ENCODE data around the gene DYNLT5. TPM values are rescaled to one million over a fixed set of nuclear protein-coding genes. Genes with fewer than 3 reads are reported as not detected.
"Not testable (repeated sequence)": the region's sequence is repeated elsewhere in the genome, so short reads cannot be mapped to it uniquely, and the experiment has no call there.

Gene DYNLT5
- total RNA-seq, 1 experiment from 2014 or later = 0.42 TPM

GRCh38 chr1:66733348-66734017 is 18.8 kb upstream of the DYNLT5 start:
- DNase-seq = no peak
- no peaks in the 10 kb centered on the region for H3K27me3 ChIP-seq (ENCODE audit: control insufficient read depth, insufficient read depth, low read length)
- H3K4me3 ChIP-seq (ENCODE audit: insufficient read depth, low read depth, low read length) = no peak overlapping the region
- H3K36me3 ChIP-seq (replicated peaks; ENCODE audit: control insufficient read depth, insufficient read depth, low read length) = no peaks in the 10 kb centered on the region

- DNase-seq; H3K27me3 ChIP-seq (ENCODE audit: control insufficient read depth, insufficient read depth, low read length); H3K4me3 ChIP-seq (ENCODE audit: insufficient read depth, low read depth, low read length); H3K36me3 ChIP-seq (replicated peaks; ENCODE audit: control insufficient read depth, insufficient read depth, low read length): not testable (repeated sequence)
Measured at GRCh38 chr1:66734531-66734930, 17.7 kb upstream of the DYNLT5 start.

- no peak overlapping the region for H3K4me3 ChIP-seq (ENCODE audit: insufficient read depth, low read depth, low read length)
- no peak for DNase-seq
- no peaks in the 10 kb centered on the region for H3K27me3 ChIP-seq (ENCODE audit: control insufficient read depth, insufficient read depth, low read length)
- no peaks in the 10 kb centered on the region for H3K36me3 ChIP-seq (replicated peaks; ENCODE audit: control insufficient read depth, insufficient read depth, low read length)
Measured at GRCh38 chr1:66737836-66738235, 14.4 kb upstream of the DYNLT5 start.

- H3K27me3 ChIP-seq (ENCODE audit: control insufficient read depth, insufficient read depth, low read length) = no peaks in the 10 kb centered on the region
- no peak for DNase-seq
- H3K4me3 ChIP-seq (ENCODE audit: insufficient read depth, low read depth, low read length) = no peak overlapping the region
- no peaks in the 10 kb centered on the region for H3K36me3 ChIP-seq (replicated peaks; ENCODE audit: control insufficient read depth, insufficient read depth, low read length)
Measured at GRCh38 chr1:66739401-66740157, 12.7 kb upstream of the DYNLT5 start.

GRCh38 chr1:66745451-66745850 is 6.8 kb upstream of the DYNLT5 start:
- Histone ChIP-seq H3K27me3 (ENCODE audit: control insufficient read depth, insufficient read depth, low read length) (no peaks in the 10 kb centered on the region), H3K4me3 (ENCODE audit: insufficient read depth, low read depth, low read length) (no peak overlapping the region), H3K36me3 (replicated peaks; ENCODE audit: control insufficient read depth, insufficient read depth, low read length) (no peaks in the 10 kb centered on the region)
- no peak for DNase-seq

GRCh38 chr1:66747501-66747900 is 4.8 kb upstream of the DYNLT5 start:
- Histone ChIP-seq H3K27me3 (ENCODE audit: control insufficient read depth, insufficient read depth, low read length) (peaks cover 14% of the 10 kb centered on the region), H3K36me3 (replicated peaks; ENCODE audit: control insufficient read depth, insufficient read depth, low read length) (no peaks in the 10 kb centered on the region), H3K4me3 (ENCODE audit: insufficient read depth, low read depth, low read length) (no peak overlapping the region)
- no peak for DNase-seq

- Histone ChIP-seq H3K27me3 (ENCODE audit: control insufficient read depth, insufficient read depth, low read length) (peaks cover 21% of the 10 kb centered on the region), H3K4me3 (ENCODE audit: insufficient read depth, low read depth, low read length) (no peak overlapping the region), H3K36me3 (replicated peaks; ENCODE audit: control insufficient read depth, insufficient read depth, low read length) (no peaks in the 10 kb centered on the region)
- no peak for DNase-seq
Measured at GRCh38 chr1:66750577-66750976, 1.7 kb upstream of the DYNLT5 start.

GRCh38 chr1:66751160-66751559 is 1.1 kb upstream of the DYNLT5 start:
- no peak for DNase-seq
- H3K4me3 ChIP-seq (ENCODE audit: insufficient read depth, low read depth, low read length) = no peak overlapping the region
- H3K27me3 ChIP-seq (ENCODE audit: control insufficient read depth, insufficient read depth, low read length) = peaks cover 21% of the 10 kb centered on the region
- no peaks in the 10 kb centered on the region for H3K36me3 ChIP-seq (replicated peaks; ENCODE audit: control insufficient read depth, insufficient read depth, low read length)

GRCh38 chr1:66752671-66753371 is 562 bp downstream of the DYNLT5 start:
- peak overlapping the region; percentile 56 for H3K4me3 ChIP-seq (ENCODE audit: insufficient read depth, low read depth, low read length)
- no peak for DNase-seq
- H3K36me3 ChIP-seq (replicated peaks; ENCODE audit: control insufficient read depth, insufficient read depth, low read length) = no peaks in the 10 kb centered on the region
- peaks cover 21% of the 10 kb centered on the region for H3K27me3 ChIP-seq (ENCODE audit: control insufficient read depth, insufficient read depth, low read length)

GRCh38 chr1:66757722-66758240 is 5.5 kb downstream of the DYNLT5 start:
- Histone ChIP-seq H3K27me3 (ENCODE audit: control insufficient read depth, insufficient read depth, low read length) (peaks cover 5% of the 10 kb centered on the region), H3K4me3 (ENCODE audit: insufficient read depth, low read depth, low read length) (no peak overlapping the region), H3K36me3 (replicated peaks; ENCODE audit: control insufficient read depth, insufficient read depth, low read length) (no peaks in the 10 kb centered on the region)
- no peak for DNase-seq

GRCh38 chr1:66758241-66758755 is 6.0 kb downstream of the DYNLT5 start:
- no peak for DNase-seq
- Histone ChIP-seq H3K36me3 (replicated peaks; ENCODE audit: control insufficient read depth, insufficient read depth, low read length) (no peaks in the 10 kb centered on the region), H3K27me3 (ENCODE audit: control insufficient read depth, insufficient read depth, low read length) (no peaks in the 10 kb centered on the region; the same call in 1 of the 2 replicates), H3K4me3 (ENCODE audit: insufficient read depth, low read depth, low read length) (no peak overlapping the region)

GRCh38 chr1:66760506-66760905 is 8.2 kb downstream of the DYNLT5 start:
- Histone ChIP-seq H3K4me3 (ENCODE audit: insufficient read depth, low read depth, low read length) (no peak overlapping the region), H3K36me3 (replicated peaks; ENCODE audit: control insufficient read depth, insufficient read depth, low read length) (no peaks in the 10 kb centered on the region), H3K27me3 (ENCODE audit: control insufficient read depth, insufficient read depth, low read length) (no peaks in the 10 kb centered on the region)
- DNase-seq = no peak

- Histone ChIP-seq H3K4me3 (ENCODE audit: insufficient read depth, low read depth, low read length) (no peak overlapping the region), H3K36me3 (replicated peaks; ENCODE audit: control insufficient read depth, insufficient read depth, low read length) (no peaks in the 10 kb centered on the region), H3K27me3 (ENCODE audit: control insufficient read depth, insufficient read depth, low read length) (no peaks in the 10 kb centered on the region)
- no peak for DNase-seq
Measured at GRCh38 chr1:66761221-66761620, 9.0 kb downstream of the DYNLT5 start.

GRCh38 chr1:66764994-66765578 is 12.8 kb downstream of the DYNLT5 start:
- DNase-seq = peak; percentile 8
- H3K27me3 ChIP-seq (ENCODE audit: control insufficient read depth, insufficient read depth, low read length) = no peaks in the 10 kb centered on the region
- H3K36me3 ChIP-seq (replicated peaks; ENCODE audit: control insufficient read depth, insufficient read depth, low read length) = no peaks in the 10 kb centered on the region
- H3K4me3 ChIP-seq (ENCODE audit: insufficient read depth, low read depth, low read length) = no peak overlapping the region

Measured in H7 (cell line).